Smooth muscle cell (in vitro differentiated cells): ENCODE data around the gene ERLEC1. TPM values are rescaled to one million over a fixed set of nuclear protein-coding genes. Genes with fewer than 3 reads are reported as not detected.

Source experiments
- DNase-seq: peaks from one replicate; lab custom pipeline; 2025; ENCODE audit not compliant: unreplicated experiment; lab: John Stamatoyannopoulos, UW
- H2AFZ ChIP-seq: fragments of 200-600 bp; sonication (generic); 2 replicates; pipeline ENCODE4 v1.6.0; 2016; ENCODE audit warnings: antibody characterized with exemption, low read depth, mild to moderate bottlenecking
- H3F3A ChIP-seq: fragments of 200-600 bp; sonication (generic); 2 replicates; pipeline ENCODE4 v1.6.0; 2017; ENCODE audit warnings: antibody characterized with exemption, low read depth
- H3K27ac ChIP-seq: fragments of 200-600 bp; sonication (generic); 2 replicates; pipeline ENCODE4 v1.5.1; 2016; ENCODE audit warnings: low read depth, mild to moderate bottlenecking
- H3K27me3 ChIP-seq: fragments of 200-600 bp; sonication (generic); 2 replicates; pipeline ENCODE4 v1.6.1; 2016; ENCODE audit warnings: low read depth, mild to moderate bottlenecking
- H3K36me3 ChIP-seq: fragments of 200-600 bp; sonication (generic); 2 replicates; pipeline ENCODE4 v1.5.1; 2016; ENCODE audit warnings: low read depth
- H3K4me1 ChIP-seq: fragments of 200-600 bp; sonication (generic); 2 replicates; pipeline ENCODE4 v1.5.1; 2016; ENCODE audit warnings: low read depth
- H3K4me2 ChIP-seq: fragments of 200-600 bp; sonication (generic); 2 replicates; pipeline ENCODE4 v1.6.0; 2016; ENCODE audit warnings: mild to moderate bottlenecking
- H3K4me3 ChIP-seq: fragments of 200-600 bp; sonication (generic); 2 replicates; pipeline ENCODE4 v1.5.1; 2016; ENCODE audit warnings: mild to moderate bottlenecking
- H3K79me2 ChIP-seq: fragments of 200-600 bp; sonication (generic); 2 replicates; pipeline ENCODE4 v1.6.0; 2016; ENCODE audit warnings: low read depth, mild to moderate bottlenecking
- H3K9ac ChIP-seq: fragments of 200-600 bp; sonication (generic); 2 replicates; pipeline ENCODE4 v1.6.0; 2016; ENCODE audit warnings: low read depth
- H3K9me3 ChIP-seq: fragments of 200-600 bp; sonication (generic); replicated peaks from 2 replicates; pipeline ENCODE4 v1.5.1; 2016; ENCODE audit warnings: low read depth
- H4K20me1 ChIP-seq: fragments of 200-600 bp; sonication (generic); 2 replicates; pipeline ENCODE4 v1.6.0; 2016; ENCODE audit warnings: low read depth
- WGBS: methylation state at CpG from one replicate; pipeline ENCODE4 v1.1.7; 2016; ENCODE audit warnings: low lambda C conversion rate; 5-methylcytosine and 5-hydroxymethylcytosine counted together
- polyA plus RNA-seq: library from polyadenylated mRNA; unstranded; fragments of >200 nt; fragmentation: Nextera tagmentation; extraction: Ambion mirVana; gene quantifications from 2 replicates; pipeline ENCODE4 v1.2.1, GENCODE V29; 2016
- total RNA-seq: library from RNA; depleted of rRNA; stranded (reverse); fragments of >200 nt; gene quantifications from 2 replicates; pipeline ENCODE4 v1.2.3, GENCODE V29; 2014
- TF ChIP-seq, protein P1 (sequence below): fragments of 200-600 bp; sonication (generic); IDR thresholded peaks from 2 replicates; pipeline ENCODE4 v1.5.1; 2017; ENCODE audit warnings: borderline replicate concordance, mild to moderate bottlenecking, antibody characterized with exemption; ENCODE audit not compliant: insufficient read depth, poor library complexity, severe bottlenecking

Gene ERLEC1
- total and polyA plus RNA-seq, 2 experiments from 2014 or later: 94.0 to 106 TPM

DNA sequence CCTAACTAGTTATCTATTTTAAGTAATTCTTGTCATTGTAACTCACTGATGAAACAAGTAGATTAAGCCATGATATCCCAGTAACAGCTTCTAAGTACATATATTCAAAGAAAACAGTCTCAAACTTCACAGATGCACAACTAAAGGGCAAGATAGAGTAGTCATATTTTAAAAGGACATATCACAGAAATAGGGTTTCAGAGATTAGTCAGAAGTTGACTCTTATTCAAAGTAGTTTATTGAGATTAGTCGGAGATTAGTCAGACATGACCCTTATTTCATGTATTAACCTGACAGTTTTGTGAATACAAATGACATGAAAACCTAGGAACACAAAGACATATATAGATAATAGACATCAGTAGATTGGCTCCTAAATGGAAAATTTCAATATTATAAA, 35.1 kb upstream of the ERLEC1 start:
- H3K4me3 ChIP-seq: no peak overlapping the region
- no peak for DNase-seq
- H3K79me2 ChIP-seq: no peaks in the 10 kb centered on the region
- H3K27me3 ChIP-seq: no peaks in the 10 kb centered on the region
- TF ChIP-seq, protein P1, sequence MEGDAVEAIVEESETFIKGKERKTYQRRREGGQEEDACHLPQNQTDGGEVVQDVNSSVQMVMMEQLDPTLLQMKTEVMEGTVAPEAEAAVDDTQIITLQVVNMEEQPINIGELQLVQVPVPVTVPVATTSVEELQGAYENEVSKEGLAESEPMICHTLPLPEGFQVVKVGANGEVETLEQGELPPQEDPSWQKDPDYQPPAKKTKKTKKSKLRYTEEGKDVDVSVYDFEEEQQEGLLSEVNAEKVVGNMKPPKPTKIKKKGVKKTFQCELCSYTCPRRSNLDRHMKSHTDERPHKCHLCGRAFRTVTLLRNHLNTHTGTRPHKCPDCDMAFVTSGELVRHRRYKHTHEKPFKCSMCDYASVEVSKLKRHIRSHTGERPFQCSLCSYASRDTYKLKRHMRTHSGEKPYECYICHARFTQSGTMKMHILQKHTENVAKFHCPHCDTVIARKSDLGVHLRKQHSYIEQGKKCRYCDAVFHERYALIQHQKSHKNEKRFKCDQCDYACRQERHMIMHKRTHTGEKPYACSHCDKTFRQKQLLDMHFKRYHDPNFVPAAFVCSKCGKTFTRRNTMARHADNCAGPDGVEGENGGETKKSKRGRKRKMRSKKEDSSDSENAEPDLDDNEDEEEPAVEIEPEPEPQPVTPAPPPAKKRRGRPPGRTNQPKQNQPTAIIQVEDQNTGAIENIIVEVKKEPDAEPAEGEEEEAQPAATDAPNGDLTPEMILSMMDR: no peak
- H2AFZ ChIP-seq: no peak overlapping the region
- no peaks in the 10 kb centered on the region for H3K4me1 ChIP-seq
- H3K9ac ChIP-seq: no peak overlapping the region
- 88% methylated on average over 1 of the region's 1 CpG for WGBS
- H3F3A ChIP-seq: no peaks in the 10 kb centered on the region
- no peak overlapping the region for H3K4me2 ChIP-seq
- peak overlapping the region; percentile 10 for H3K27ac ChIP-seq
- H4K20me1 ChIP-seq: peaks cover 3% of the 10 kb centered on the region
- H3K36me3 ChIP-seq: peaks cover 5% of the 10 kb centered on the region
- no peaks in the 10 kb centered on the region for H3K9me3 ChIP-seq

DNA sequence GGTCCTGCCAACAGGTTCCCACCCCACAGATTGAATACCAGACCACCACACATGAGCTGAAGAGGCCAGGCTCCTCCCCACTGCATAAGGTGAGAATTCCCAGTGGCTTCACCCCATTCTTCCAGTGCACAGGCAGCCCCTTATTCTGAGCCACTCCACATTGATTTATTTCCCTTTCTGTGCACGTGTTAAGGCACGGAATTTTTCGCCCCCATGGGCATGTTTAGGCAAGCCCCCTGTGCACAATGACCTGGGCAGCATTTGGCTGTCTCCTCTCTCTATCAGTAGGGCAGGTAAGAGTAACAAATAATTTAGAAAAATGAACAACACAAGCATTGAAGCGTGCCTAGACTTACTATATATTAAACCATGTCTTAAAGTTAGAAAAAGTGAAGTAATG, 34.5 kb upstream of the ERLEC1 start:
- no peak overlapping the region for H3K4me3 ChIP-seq
- no peak overlapping the region for H2AFZ ChIP-seq
- H4K20me1 ChIP-seq: peaks cover 3% of the 10 kb centered on the region
- H3F3A ChIP-seq: no peaks in the 10 kb centered on the region
- H3K4me2 ChIP-seq: no peak overlapping the region
- no peak overlapping the region for H3K9ac ChIP-seq
- TF ChIP-seq, protein P1: no peak
- no peak for DNase-seq
- peak overlapping the region; percentile 15 for H3K27ac ChIP-seq
- peaks cover 5% of the 10 kb centered on the region for H3K36me3 ChIP-seq
- H3K27me3 ChIP-seq: no peaks in the 10 kb centered on the region
- H3K4me1 ChIP-seq: no peaks in the 10 kb centered on the region
- no peaks in the 10 kb centered on the region for H3K9me3 ChIP-seq
- H3K79me2 ChIP-seq: no peaks in the 10 kb centered on the region
- WGBS: 81% methylated on average over 4 of the region's 4 CpGs

DNA sequence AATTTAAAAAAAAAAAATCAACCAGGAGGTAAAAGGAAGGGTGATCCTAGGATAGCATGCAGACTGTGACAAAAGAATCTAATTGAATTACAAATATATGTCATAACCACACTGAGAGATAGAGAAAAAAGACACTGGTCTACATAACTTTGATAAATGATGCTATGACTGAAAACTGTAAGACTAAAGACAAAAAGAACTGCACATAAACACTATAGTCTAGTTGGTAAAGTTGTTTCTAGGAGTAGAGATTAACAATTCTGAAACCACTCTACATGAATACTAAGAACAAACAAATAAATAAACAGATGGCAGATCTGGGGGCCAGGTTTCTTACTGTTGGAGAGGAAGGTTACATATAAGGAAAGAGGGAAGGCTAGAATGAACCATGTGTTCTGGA, 33.8 kb upstream of the ERLEC1 start:
- Histone ChIP-seq H3K27me3 (no peaks in the 10 kb centered on the region), H3K36me3 (peaks cover 5% of the 10 kb centered on the region), H3F3A (no peaks in the 10 kb centered on the region), H3K4me1 (no peaks in the 10 kb centered on the region), H2AFZ (no peak overlapping the region), H3K4me2 (no peak overlapping the region), H4K20me1 (peaks cover 3% of the 10 kb centered on the region), H3K79me2 (no peaks in the 10 kb centered on the region), H3K9ac (no peak overlapping the region), H3K9me3 (no peaks in the 10 kb centered on the region), H3K27ac (no peak overlapping the region), H3K4me3 (no peak overlapping the region)
- TF ChIP-seq, protein P1: no peak
- no peak for DNase-seq

DNA sequence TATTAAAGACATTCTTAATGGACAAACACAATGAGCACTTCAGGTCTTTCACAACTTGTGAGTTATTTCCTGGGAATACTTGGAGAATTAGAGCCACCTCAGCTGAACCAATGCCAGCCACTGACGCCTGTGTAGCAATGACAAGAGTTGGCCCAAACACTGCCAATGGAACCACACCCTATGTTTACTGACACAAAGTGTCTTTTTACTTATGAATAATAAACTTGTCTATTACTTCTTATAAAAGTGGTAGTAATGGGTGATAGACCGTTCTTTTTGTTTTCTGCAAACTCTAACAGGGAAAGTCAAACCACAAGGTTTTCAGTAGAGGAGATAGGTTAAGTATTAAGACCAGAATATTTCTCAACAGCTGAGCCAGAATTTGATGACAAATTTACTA, 31.7 kb upstream of the ERLEC1 start:
- Histone ChIP-seq H3K4me3 (no peak overlapping the region), H3K27ac (no peak overlapping the region), H3K27me3 (no peaks in the 10 kb centered on the region), H3K4me2 (no peak overlapping the region), H4K20me1 (peaks cover 3% of the 10 kb centered on the region), H3F3A (no peaks in the 10 kb centered on the region), H3K79me2 (no peaks in the 10 kb centered on the region), H3K36me3 (peaks cover 5% of the 10 kb centered on the region), H3K4me1 (no peaks in the 10 kb centered on the region), H3K9ac (no peak overlapping the region), H3K9me3 (no peaks in the 10 kb centered on the region), H2AFZ (no peak overlapping the region)
- DNase-seq: no peak
- WGBS: 98% methylated on average over 2 of the region's 2 CpGs
- TF ChIP-seq, protein P1: no peak
